Ramos (cell line): ENCODE data around the gene HSH2D.

Experiments
- in situ Hi-C: fragments of 300-500 bp; cut with MboI; formaldehyde crosslinking; loops from one replicate; pipeline ENCODE4 v1.14.3; 2022; ENCODE audit warnings: low sequenced_read_pairs; ENCODE audit not compliant: unreplicated experiment

Gene HSH2D

DNA sequence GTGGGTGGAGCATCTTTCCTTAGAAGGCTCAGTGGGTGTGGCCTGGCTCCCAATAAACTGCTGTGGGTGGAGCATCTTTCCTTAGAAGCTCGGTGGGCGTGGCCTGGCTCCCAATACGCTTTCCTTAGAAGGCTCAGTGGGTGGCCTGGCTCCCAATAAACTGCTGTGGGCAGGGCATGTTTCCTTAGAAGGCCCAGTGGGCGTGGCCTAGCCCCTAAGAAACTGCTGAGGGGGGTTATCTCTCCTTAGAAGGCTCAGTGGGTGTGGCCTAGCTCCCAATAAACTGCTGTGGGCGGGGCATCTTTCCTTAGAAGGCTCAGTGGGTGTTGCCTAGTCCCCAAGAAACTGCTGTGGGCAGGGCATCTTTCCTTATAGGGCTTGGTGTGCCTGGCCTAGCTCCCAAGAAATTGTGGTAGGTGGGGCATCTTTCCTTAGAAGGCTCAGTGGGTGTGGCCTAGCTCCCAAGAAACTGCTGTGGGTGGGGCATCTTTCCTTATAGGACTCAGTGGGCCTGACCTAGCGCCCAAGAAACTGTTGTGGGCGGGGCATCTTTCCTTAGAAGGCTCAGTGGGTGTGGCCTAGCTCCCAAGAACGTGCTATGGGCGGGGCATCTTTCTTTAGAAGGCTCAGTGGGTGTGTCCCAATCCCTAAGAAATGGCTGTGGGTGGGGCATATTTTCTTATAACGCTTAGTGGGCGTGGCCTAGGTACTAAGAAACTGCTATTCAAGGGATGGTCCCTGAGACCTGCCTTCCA is 10.3 kb downstream of the HSH2D start:
- in situ Hi-C loops = no loop called here

DNA sequence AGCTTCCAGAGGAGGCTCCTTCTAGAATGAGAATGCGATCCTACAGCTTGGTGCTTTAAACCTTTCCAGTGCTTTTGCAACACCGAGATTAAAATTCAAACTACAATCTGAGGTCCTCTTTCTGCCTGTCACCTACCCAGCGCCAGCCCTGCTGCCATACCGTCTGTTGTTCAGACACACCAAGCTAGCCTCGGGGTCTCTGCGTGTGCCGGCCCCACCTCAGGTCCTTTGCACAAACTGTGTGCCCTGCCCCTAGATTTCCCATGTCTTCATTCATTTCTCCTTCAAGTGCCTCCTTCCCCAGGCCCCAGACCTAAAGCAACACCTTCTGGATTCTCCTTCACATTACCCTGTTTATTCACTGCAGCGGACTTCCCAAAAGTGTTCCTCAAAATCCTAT is 11.1 kb downstream of the HSH2D start:
- in situ Hi-C loops = no loop called here

DNA sequence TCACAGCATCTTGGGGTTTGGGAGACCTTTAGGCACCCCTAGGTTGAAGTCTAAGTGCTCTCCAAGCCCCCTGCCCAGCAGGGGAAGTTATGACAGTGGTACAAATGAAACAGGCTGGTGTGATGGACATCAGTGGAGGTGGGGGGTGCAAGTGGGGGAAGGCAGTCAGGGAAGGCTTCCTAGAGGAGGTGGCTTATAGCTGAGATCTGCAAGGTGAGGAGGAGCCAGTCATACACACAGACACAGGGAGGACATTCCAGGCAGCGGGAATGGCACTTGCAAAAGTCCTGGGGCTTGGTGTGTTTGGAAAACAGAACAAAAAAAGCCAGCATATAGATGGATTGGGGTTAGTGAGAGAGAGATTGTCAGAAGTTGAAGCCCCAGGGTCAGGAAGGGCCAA is 11.6 kb downstream of the HSH2D start:
- in situ Hi-C loops = no loop called here

DNA sequence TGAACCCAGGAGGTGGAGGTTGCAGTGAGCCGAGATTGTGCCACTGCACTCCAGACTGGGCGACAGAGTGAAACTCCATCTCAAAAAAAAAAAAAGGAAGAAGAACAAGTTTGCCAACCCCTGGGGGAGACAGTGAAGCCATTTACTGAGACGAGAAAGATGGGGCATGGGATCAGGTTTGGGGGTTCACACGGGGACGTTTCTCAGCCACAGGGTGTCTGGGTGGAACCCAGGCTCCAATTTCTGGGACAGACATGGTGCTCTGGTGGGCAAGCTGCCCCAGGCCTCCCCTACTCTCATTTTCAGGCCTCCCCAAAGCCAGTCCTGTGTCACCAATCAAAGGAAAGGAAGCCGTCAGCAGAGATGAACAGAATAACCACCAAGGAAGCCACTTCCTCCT is 13.4 kb downstream of the HSH2D start:
- in situ Hi-C loops = no loop called here

DNA sequence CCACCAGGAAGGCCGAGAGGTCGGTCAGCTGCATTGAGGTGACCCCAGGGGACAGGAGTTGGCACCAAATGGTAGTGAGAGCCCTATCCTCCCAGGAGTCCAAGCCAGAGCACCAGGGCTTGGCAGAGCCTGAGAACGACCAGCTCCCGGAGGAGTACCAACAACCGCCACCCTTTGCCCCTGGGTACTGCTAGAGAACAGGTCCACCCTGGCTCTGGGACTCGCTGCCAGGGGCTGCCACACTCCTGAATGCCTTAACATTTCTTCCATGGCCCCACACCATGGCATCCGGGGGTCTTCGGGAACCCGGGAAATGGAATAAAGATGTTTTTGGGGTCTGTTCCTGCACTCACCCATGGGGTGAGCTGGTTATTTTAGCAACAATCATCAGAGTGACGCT is 14.1 kb downstream of the HSH2D start:
- in situ Hi-C loops = no loop called here

DNA sequence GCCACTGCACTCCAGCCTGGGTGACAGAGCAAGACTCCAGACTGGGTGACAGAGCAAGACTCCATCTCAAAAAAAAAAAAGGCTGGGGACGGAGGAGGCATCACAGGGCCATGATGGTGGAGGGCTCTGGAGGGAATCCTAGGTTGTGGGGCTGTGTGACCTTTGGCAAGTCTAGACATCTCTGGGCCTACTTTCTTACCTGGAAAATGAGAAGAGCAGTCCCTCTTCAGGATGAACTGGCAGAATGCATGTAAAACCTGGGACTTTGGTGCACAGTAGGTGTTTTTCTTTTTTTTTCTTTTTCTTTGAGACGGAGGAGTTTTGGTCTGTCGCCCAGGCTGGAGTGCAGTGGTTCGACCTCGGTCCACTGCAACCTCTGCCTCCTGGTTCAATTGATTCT is 16.2 kb downstream of the HSH2D start:
- in situ Hi-C loops = no loop called here

DNA sequence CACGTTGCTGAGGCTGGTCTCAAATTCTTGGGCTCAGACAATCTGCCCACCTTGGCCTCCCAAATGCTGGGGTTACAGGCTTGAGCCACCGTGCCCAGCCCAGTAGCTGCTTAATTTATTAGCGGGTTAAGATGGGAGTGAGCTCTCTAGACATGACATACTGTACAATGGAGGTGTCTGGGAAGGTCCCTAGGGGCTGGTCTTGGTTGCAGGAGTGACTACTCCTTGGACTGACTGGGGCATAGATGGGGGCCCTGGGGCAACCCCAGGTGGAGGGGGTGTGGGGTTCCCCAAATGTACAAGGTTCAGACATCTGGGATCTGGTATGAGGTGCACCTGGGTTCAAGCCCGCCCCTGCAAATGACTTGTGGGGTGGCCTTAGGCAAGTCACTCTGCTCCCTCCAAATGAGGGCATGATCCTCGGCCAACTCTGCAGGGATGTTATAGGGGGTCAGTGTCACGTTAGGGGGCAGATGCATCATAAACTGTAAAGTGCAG is 17.0 kb downstream of the HSH2D start:
- in situ Hi-C loops = no loop called here

DNA sequence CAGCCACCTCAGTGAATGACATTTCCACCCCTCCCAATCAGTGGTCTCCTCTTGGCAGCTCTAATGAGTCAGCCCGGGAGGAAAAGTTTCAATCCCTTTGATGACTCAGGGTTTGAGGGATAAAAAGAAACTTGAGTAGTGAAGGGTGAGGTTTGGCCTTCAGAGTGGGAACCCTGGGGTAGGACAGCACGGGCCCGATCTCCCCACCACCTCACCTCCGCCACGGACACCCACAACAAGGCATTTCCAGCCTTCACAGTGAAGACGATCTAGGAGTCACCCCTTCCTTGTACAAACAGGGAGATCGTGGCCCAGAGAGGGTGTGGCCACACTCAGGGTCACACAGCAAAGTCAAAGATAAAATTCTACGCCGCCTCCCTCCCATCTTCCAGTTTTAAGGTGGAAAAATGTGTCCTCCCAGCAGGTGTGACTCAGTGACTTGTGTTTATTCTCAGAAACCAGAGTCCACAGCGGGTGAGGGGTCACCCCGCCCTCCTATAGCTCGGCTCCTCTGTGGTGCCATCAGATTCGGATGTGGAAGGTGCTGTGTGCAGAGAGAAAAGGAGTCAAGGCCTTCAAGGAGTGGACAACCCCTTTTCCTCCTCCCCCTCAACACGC is 17.6 kb downstream of the HSH2D start:
- in situ Hi-C loops = no loop called here

DNA sequence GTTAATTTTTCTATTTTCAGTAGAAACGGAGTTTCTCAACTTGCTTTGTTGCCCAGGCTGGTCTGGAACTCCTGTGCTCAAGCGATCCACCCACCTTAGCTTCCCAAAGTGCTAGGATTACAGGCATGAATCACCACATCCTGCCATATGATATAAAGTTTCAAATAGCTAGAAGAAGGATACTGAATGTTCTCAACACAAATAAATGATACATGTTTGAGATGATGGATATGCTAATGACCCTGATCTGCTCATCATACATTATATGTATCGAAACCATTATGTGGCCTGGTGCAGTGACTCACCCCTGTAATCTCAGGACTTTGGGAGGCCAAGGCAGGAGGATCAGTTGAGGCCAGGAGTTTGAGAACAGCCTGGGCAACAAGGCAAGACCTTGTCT is 18.4 kb downstream of the HSH2D start:
- in situ Hi-C loops = no loop called here

DNA sequence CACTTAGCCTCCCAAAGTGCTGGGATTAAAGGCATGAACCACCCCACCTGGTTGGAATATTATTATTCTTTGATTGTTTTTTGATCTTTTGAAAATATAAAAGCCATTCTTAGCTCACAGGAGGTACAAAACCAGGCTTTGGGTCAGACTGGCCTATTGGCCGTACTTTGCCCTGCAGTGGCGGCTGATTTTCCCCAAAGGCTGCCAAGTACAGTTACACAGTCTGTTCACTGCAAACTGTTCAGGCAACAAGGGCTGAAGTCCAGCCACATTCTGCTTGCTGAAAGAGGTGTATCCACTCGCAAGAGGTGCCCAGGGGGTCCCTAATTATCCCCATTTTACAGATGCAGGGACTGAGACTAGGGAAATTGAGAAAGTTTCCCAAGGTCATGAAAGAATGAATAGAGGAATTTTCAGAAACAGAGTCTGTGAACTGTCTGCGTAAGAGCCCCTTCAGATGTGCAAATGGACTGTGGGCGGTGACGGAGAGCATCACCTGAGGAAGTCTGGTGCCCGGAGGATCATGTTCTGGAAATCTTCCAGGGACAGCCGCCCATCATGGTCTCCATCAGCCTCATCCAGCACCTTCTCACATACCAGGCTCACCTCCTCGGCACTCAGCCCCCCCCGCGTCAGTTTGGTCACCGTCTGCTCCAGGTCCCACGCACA is 20.9 kb downstream of the HSH2D start:
- in situ Hi-C loops = no loop called here

DNA sequence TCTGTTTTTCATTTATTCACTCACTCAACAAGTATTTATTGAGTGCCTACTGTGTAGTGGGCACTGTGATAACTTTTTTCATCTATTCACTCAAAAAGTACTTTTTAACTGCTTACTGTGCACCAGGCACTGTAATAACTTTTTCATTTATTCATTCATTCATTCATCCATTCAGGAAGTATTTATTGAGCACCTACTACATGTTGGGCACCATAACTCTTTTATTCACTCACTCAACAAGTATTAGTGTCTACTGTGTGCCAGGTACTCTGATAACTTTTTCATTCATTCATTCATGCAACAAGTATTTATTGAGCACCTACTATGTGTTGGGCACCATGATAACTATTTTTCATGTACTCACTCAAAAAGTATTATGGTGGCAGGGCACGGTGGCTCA is 22.9 kb downstream of the HSH2D start:
- in situ Hi-C loops = no loop called here

DNA sequence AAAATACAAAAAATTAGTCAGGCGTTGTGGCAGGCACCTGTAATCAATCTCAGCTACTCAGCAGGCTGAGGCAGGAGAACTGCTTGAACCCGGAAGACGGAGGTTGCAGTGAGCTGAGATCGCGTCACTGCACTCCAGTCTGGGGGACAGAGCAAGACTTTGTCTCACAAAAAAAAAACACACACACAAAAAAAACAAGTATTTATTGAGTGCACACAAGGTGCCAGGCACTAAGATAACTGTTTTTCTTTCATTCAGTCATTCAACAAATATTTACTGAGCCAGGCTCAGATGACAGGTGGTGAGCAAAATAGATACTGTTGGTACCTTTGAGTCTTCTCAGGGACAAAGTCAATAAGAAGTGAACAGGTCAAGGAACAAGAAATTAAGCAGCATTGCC is 23.6 kb downstream of the HSH2D start:
- in situ Hi-C loops = no loop called here

DNA sequence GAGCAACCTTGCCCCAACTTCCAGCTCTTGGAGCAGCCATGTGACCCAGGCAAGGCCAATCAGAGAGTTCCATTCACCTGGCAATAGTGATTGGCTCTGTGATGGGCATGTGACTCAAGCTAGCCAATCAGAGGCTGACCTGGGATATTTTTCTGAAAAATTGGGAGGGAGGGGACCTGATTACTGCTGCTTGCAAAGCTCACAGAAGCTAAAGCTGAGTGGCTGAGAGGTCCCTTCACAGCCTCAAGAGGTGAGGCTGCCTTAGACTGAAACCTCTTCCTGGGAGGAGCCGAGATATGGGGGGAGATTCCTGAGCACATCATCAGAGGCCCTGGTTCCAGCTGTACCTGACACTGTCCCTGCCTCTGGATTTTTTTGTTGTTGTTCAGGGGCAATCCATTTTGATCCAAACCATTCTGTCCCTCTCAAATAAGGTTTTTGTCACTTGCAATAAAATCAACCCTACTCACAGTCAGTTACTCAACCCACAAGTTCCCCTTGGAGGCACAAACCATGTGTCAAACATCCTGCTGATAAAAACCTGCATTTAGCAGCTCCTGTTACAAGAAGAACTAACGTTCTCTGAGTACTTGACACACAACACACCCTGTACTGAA is 25.1 kb downstream of the HSH2D start:
- in situ Hi-C loops = no loop called here

DNA sequence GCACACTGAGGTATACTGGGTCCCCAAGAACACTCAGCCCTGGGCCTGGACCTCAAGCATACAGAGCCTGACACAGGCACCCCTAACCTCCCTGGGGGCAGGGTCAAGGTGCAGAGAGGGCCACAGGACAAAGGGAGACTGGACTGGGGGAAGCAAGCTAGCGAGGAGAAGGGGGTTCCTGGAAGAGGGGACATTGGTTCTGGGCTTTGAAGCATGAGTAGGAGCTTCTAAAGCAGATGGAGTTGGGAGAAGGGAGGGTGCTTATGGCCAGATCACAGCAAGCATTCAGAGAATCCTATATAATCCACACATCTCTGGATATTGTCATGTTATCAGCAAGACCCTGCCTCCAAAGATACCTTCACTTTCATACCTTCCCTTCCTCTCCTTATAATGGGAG is 26.6 kb downstream of the HSH2D start:
- in situ Hi-C loops = no loop called here

DNA sequence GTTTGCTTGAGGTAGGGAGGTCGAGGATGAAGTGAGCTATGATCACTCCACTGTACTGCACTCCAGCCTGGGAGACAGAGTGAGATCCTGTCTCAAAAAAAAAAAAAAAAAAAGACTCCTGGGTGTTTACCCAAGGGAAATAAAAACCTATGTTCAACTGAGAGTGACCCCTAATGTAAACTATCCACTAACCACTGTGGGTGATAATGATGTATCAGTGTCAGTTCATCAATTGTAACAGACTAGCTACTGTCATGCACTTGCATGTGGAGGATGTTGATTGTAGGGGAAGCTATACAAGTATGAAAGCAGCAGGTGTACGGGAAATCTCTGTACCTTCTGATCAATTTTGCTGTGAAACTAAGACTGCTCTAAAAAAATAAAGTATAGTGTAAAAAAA is 32.5 kb downstream of the HSH2D start:
- in situ Hi-C loops = loop anchor here (25.0 kb wide), 1 partner anchor 339 kb away; no protein-coding TSS in a partner anchor

DNA sequence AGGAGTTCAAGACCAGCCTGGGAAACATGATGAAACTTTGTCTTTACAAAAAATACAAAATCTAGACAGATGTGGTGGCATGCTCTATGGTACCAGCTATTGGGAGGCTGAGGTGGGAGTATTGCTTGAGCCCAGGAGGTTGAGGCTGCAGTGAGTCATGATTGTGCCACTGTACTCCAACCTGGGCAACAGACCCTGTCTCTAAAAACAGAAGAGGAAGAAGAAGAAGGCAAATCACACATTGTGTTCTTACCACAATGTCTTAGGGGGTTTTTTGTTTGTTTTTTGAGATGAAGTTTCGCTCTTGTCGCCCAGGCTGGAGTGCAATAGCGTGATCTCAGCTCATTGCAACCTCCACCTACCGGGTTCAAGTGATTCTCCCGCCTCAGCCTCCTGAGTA is 35.4 kb downstream of the HSH2D start:
- in situ Hi-C loops = loop anchor here (25.0 kb wide), 1 partner anchor 342 kb away; no protein-coding TSS in a partner anchor

DNA sequence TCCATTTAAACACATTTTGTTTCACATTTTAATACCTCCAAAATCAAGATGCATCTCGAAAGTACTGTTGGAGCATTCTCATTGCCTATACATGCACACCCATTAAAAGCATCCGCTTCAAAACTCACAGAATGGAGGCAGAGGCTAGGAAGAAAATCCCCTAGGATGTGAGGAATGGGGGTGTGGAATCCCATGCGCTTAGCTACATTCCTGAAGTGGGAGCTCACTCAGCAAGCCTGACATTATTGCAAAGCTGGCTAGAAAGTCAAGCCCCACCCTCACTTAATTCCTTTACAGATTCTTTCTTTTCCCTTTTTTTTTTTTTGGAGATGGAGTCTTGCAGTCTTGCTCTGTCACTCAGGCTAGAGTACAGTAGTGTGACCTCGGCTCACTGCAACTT is 37.1 kb downstream of the HSH2D start:
- in situ Hi-C loops = loop anchor here (5.0 to 25.0 kb wide), 3 partner anchors 138 to 556 kb away; no protein-coding TSS in a partner anchor

DNA sequence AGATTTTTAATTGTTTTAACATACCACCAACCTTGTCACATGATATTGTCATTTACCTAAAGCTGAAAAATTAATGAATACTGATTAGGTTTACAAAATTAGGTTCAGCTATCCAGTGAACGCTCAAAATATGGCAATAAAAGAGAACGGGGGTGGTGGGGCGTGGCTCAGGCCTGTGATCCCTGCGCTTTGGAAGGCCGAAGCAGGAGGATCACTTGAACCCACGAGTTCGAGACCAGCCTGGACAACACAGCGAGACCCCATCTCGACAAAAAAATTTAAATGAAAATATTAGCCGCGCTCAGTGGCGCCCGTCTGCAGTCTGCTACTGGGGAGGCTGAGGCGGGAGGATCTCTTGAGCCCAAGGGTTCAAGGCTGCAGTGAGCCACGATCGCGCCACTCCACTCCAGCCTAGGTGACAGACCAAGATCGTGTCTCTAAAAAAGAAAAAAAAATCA is 41.2 kb downstream of the HSH2D start:
- in situ Hi-C loops = loop anchor here (5.0 to 25.0 kb wide), 3 partner anchors 142 to 560 kb away; no protein-coding TSS in a partner anchor

DNA sequence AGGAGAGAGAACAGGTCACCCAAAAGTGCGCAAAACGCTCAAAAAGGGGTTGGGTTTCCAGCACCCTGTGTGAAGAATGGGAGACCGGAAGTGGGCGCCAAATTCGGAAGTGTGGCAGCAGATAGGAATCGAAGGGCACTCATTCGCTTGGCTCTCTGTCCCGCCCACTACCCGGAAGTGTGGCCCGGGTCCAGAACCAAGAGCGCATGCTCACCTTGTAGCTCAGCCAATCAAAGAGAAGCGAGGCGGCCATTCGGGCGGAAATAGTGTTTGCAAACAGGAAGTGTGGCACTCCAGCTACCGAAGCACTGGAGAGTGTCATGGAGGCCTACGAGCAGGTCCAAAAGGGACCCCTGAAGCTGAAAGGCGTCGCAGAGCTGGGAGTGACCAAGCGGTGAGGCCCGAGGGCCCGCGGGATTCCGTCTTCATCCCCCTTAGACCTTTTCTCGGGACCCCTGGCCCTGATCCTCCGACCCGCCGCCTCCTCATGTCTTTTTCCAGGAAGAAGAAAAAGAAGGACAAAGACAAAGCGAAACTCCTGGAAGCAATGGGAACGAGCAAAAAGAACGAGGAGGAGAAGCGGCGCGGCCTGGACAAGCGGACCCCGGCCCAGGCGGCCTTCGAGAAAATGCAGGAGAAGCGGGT is 41.8 kb downstream of the HSH2D start, which contains the start of gene FAM32A:
FAM32A (plus strand) TSS at position 288 of the 645 bp plus-strand sequence; CDS start at position 321, 33 bp downstream.
- in situ Hi-C loops = loop anchor here (10.0 to 25.0 kb wide), 2 partner anchors 348 to 560 kb away; no protein-coding TSS in a partner anchor

DNA sequence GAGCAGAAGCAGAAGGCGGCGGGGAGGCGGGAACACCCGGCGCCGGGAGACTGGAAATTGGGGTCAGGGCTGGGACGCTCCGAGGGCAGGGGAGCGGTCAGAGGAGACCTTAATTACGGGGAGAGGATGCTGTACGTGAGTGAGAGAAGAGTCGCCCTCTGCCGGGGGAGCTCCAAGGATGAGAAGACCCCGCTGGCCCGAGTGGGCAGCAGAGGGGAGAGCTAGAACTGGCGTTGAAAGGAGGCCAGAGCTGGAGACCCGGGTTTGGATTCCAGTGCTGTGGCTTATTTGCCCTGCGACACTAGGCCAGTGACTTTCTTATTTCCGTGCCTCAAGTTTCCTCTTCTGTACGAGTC is 42.3 kb downstream of the HSH2D start:
- in situ Hi-C loops = loop anchor here (10.0 to 25.0 kb wide), 2 partner anchors 348 to 561 kb away; no protein-coding TSS in a partner anchor
